ENCODE measurements around the gene ACKR1. TPM values are rescaled to one million over a fixed set of nuclear protein-coding genes. Genes with fewer than 3 reads are reported as not detected.
A peak's percentile ranks its signal among the peaks of the same experiment; 100 is the strongest.

The ACKR1 gene
- polyA plus RNA-seq, 1 of the 3 experiments (the other 2 are of a cell fraction) = 0.02 TPM

DNA sequence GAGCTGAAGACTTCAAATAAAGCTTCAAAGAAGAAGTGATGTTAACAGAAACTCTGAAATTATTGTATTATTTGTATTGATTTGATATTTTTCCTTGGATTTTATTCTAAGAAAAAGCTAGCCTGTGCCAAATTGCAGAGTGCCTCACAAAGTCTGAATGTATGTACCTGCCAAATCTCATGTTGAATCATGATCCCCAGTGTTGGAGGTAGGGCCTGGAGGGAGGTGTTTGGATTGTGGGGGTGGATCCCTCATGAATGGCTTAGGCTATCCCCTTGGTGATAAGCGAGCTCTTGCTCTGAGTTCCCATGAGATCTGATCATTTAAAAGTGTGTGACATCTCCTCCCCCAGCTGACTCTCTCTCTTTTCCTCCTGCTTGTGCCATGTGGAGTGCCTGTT, 43.6 kb downstream of the ACKR1 start:
- no peaks in the 10 kb centered on the region for H4K20me1 ChIP-seq (ENCODE audit: insufficient read depth)
- DNase-seq = no peak
- H2AFZ ChIP-seq (ENCODE audit: low read depth) = no peak overlapping the region
- TF ChIP-seq, protein P1, sequence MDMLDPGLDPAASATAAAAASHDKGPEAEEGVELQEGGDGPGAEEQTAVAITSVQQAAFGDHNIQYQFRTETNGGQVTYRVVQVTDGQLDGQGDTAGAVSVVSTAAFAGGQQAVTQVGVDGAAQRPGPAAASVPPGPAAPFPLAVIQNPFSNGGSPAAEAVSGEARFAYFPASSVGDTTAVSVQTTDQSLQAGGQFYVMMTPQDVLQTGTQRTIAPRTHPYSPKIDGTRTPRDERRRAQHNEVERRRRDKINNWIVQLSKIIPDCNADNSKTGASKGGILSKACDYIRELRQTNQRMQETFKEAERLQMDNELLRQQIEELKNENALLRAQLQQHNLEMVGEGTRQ (IDR thresholded peaks at IDR 0.05; ENCODE audit: borderline replicate concordance, low read depth, low read length) = no peak
- no peak for TF ChIP-seq ELF1 (IDR thresholded peaks at IDR 0.05)
- TF ChIP-seq, protein P2, sequence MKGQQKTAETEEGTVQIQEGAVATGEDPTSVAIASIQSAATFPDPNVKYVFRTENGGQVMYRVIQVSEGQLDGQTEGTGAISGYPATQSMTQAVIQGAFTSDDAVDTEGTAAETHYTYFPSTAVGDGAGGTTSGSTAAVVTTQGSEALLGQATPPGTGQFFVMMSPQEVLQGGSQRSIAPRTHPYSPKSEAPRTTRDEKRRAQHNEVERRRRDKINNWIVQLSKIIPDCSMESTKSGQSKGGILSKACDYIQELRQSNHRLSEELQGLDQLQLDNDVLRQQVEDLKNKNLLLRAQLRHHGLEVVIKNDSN (IDR thresholded peaks at IDR 0.05; ENCODE audit: borderline replicate concordance, low read depth) = no peak
- H3K27ac ChIP-seq (ENCODE audit: low read depth in 2 of 2, low read length in 1 of 2) = no peak overlapping the region
- ChIA-PET CTCF (interaction anchor here (0.6 to 2.3 kb wide), 5 partner anchors 14 to 37 kb away, joined by 3 to 10 read pairs (median 3); no protein-coding TSS in a partner anchor), POLR2A (interaction anchor here (0.6 kb wide), 1 partner anchor 1766 kb away, joined by 3 read pairs; no protein-coding TSS in a partner anchor)
- H3K4me3 ChIP-seq (ENCODE audit: low read depth in 2 of 2, low read length in 1 of 2) = no peak overlapping the region
- no peaks in the 10 kb centered on the region for H3K4me1 ChIP-seq (ENCODE audit: control insufficient read depth in 1 of 2, insufficient read depth in 2 of 2, low read depth in 1 of 2, low read length in 1 of 2)
- H3K9ac ChIP-seq = no peak overlapping the region
- no peaks in the 10 kb centered on the region for H3K79me2 ChIP-seq (ENCODE audit: insufficient read depth)
- H3K4me2 ChIP-seq = no peak overlapping the region
- H3K27me3 ChIP-seq (ENCODE audit: insufficient read depth) = no peaks in the 10 kb centered on the region
- H3K9me2 ChIP-seq = no peaks in the 10 kb centered on the region
- H3F3A ChIP-seq (replicated peaks; ENCODE audit: insufficient read depth) = no peaks in the 10 kb centered on the region
- WGBS (ENCODE audit: low lambda C conversion rate) = 0% methylated on average over 1 of the region's 1 CpG
- H3K36me3 ChIP-seq (replicated peaks in 1 of 2; ENCODE audit: control insufficient read depth in 1 of 2, insufficient read depth in 2 of 2, low read length in 1 of 2) = no peaks in the 10 kb centered on the region
- no peaks in the 10 kb centered on the region for H3K9me3 ChIP-seq

DNA sequence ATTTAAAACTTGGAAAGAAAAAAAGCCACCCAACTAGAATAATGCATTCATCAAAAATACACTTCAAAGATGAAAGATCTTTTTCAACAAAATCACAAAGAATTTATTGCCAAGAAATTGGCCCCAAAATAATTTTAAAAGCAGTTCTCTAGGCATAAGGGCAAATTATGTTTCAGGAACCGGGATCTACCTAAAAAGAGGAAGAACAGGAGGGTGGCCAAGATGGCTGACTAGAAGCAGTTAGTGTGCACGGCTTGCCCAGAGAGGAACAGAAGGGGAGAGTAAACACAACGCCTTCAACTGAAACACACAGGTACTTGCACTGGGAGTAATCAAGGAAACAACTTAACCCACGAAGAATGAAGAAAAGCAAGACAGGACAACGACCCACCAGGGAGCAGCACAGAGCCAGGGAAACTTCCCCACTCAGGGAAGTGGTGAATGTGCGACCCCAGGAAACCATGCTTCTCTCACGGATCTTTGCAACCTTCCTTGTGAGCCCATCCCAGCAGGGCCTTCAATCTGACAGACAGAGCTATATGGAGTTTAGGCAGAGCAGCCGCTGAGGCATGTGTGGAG, 46.1 kb downstream of the ACKR1 start:
- 1% methylated on average over 8 of the region's 8 CpGs for WGBS (ENCODE audit: low lambda C conversion rate)
- CTCF ChIA-PET = interaction anchor here (1.3 kb wide), 1 partner anchor 118 kb away, joined by 3 read pairs; no protein-coding TSS in a partner anchor
- peak overlapping the region; percentile 15; the same call in 1 of the 2 replicates for H3K4me2 ChIP-seq
- H3K79me2 ChIP-seq (ENCODE audit: insufficient read depth) = no peaks in the 10 kb centered on the region
- H3K27ac ChIP-seq (ENCODE audit: low read depth in 2 of 2, low read length in 1 of 2) = no peak overlapping the region
- no peaks in the 10 kb centered on the region for H3K4me1 ChIP-seq (ENCODE audit: control insufficient read depth in 1 of 2, insufficient read depth in 2 of 2, low read depth in 1 of 2, low read length in 1 of 2)
- POLR2A ChIA-PET = no interaction called here
- no peak overlapping the region for H3K9ac ChIP-seq
- H3K9me3 ChIP-seq = no peaks in the 10 kb centered on the region
- no peak overlapping the region; a peak in 1 of 4 replicates for H3K4me3 ChIP-seq (ENCODE audit: low read depth in 2 of 2, low read length in 1 of 2)
- DNase-seq = no peak
- H3K9me2 ChIP-seq = no peaks in the 10 kb centered on the region
- no peak for TF ChIP-seq EP300 (IDR thresholded peaks at IDR 0.05; ENCODE audit: borderline replicate concordance in 1 of 2, low read depth in 1 of 2, low read length in 1 of 2)
- no peak for TF ChIP-seq FOXM1 (IDR thresholded peaks at IDR 0.05; ENCODE audit: low read depth)
- TF ChIP-seq, protein P3, sequence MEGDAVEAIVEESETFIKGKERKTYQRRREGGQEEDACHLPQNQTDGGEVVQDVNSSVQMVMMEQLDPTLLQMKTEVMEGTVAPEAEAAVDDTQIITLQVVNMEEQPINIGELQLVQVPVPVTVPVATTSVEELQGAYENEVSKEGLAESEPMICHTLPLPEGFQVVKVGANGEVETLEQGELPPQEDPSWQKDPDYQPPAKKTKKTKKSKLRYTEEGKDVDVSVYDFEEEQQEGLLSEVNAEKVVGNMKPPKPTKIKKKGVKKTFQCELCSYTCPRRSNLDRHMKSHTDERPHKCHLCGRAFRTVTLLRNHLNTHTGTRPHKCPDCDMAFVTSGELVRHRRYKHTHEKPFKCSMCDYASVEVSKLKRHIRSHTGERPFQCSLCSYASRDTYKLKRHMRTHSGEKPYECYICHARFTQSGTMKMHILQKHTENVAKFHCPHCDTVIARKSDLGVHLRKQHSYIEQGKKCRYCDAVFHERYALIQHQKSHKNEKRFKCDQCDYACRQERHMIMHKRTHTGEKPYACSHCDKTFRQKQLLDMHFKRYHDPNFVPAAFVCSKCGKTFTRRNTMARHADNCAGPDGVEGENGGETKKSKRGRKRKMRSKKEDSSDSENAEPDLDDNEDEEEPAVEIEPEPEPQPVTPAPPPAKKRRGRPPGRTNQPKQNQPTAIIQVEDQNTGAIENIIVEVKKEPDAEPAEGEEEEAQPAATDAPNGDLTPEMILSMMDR (IDR thresholded peaks at IDR 0.05) = peak; percentile 34
- no peaks in the 10 kb centered on the region for H4K20me1 ChIP-seq (ENCODE audit: insufficient read depth)
- H3F3A ChIP-seq (replicated peaks; ENCODE audit: insufficient read depth) = no peaks in the 10 kb centered on the region
- H3K27me3 ChIP-seq (ENCODE audit: insufficient read depth) = no peaks in the 10 kb centered on the region
- H2AFZ ChIP-seq (ENCODE audit: low read depth) = no peak overlapping the region
- no peaks in the 10 kb centered on the region for H3K36me3 ChIP-seq (replicated peaks in 1 of 2; ENCODE audit: control insufficient read depth in 1 of 2, insufficient read depth in 2 of 2, low read length in 1 of 2)

Small RNAs within 50 kb of the gene (small RNA-seq; reads per million reads assigned to genes)
- gene RNA5SP60 = 0 reads per million in 7 experiments

Other genes with a start within 250 kb of the ACKR1 start
- 56.1 and 72.4 TPM in 2 replicates for gene IFI16, start 195.0 kb upstream of the ACKR1 start, polyA plus RNA-seq (2012; rRNA removed)
- gene AIM2, start 128.1 kb upstream of the ACKR1 start, polyA plus RNA-seq (2012; rRNA removed) = 1.1 TPM in 2 replicates
- 0.78 and 0.94 TPM in 2 replicates for gene CADM3, start 33.3 kb upstream of the ACKR1 start, polyA plus RNA-seq (2012; rRNA removed)
- gene FCER1A, start 97.5 kb downstream of the ACKR1 start, polyA plus RNA-seq (2012; rRNA removed) = not detected in 2 replicates
- not detected in 2 replicates for gene OR10J4, start 227.3 kb downstream of the ACKR1 start, polyA plus RNA-seq (2012; rRNA removed)
- not detected in 2 replicates for gene OR10J1, start 234.8 kb downstream of the ACKR1 start, polyA plus RNA-seq (2012; rRNA removed)